ENCODE measurements around the gene BCO2. TPM values are rescaled to one million over a fixed set of nuclear protein-coding genes. Genes with fewer than 3 reads are reported as not detected.

The BCO2 gene, protein sequence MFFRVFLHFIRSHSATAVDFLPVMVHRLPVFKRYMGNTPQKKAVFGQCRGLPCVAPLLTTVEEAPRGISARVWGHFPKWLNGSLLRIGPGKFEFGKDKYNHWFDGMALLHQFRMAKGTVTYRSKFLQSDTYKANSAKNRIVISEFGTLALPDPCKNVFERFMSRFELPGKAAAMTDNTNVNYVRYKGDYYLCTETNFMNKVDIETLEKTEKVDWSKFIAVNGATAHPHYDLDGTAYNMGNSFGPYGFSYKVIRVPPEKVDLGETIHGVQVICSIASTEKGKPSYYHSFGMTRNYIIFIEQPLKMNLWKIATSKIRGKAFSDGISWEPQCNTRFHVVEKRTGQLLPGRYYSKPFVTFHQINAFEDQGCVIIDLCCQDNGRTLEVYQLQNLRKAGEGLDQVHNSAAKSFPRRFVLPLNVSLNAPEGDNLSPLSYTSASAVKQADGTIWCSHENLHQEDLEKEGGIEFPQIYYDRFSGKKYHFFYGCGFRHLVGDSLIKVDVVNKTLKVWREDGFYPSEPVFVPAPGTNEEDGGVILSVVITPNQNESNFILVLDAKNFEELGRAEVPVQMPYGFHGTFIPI
- 0.80 and 3.7 TPM in 2 replicates for total RNA-seq

GRCh38 chr11:112174789-112175598, at the start of gene BCO2:
Gene BCO2, plus strand, starts transcription at chr11:112175512. Its CDS starts 90 bp downstream, at chr11:112175602.

DNA sequence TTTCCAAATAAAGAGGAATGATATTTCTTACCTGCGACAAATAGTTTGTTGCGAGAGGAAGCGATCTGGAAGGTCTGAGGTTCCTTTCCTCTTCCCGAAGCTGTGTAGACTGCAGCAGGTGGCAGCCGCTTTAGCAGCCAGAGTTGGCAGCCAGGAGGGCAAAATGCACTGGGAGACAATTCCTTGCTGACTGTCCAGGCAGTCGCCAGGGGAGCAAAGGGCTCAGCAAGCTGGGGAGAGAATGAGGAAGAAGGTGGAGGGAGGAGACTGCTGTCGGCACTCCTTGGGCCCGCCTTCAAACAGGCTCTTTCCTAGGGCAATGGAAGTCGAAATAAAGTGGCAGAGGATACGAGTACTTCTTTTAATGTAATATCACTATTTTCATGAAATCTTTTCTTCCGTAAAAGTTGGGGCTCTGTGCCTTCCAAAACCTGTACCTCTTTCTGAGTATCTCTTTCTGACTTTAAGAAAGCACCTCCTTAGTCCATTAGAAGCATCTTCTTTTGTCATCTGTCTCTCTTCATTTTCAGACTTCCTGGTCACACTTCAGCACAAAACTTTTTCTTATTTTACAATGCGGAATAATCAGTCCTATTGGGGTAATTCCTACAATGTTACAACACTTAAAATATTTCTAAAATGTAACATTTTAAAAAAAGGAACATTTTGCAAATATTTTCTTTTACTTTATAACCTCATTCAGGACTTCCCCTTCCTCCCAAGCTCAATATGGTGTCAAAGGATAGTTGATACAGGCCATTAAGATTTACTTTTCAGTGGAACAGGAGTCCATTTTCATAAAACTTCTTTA, 11.2 kb upstream of the BCO2 start, which contains the start of gene IL18:
Gene IL18, minus strand, starts transcription at position 220 of the 811 bp plus-strand sequence. CDS start 9,041 bp downstream, outside the sequence.

GRCh38 chr11:112167145-112167544, 8.2 kb upstream of the BCO2 start, which contains the start of gene TEX12:
Gene TEX12, plus strand, starts transcription at chr11:112167372. Its CDS starts 1,897 bp downstream, at chr11:112169269.

GRCh38 chr11:112226062-112226830, 50.9 kb downstream of the BCO2 start, which contains the start of gene PTS:
Gene PTS, plus strand, starts transcription at chr11:112226428. Its CDS starts 16 bp downstream, at chr11:112226444.

GRCh38 chr11:112260490-112260889, 85.2 kb downstream of the BCO2 start, which contains the start of gene PLET1:
Gene PLET1, minus strand, starts transcription at chr11:112260860. Its CDS starts 271 bp downstream, at chr11:112260589.

Other genes starting within 250 kb of the BCO2 start
- gene DIXDC1, start 238.2 kb upstream of the BCO2 start, total RNA-seq: 7.3 and 7.8 TPM in 2 replicates
- gene DLAT, start 150.1 kb upstream of the BCO2 start, total RNA-seq: 33.7 and 38.3 TPM in 2 replicates
- 0.39 and 1.3 TPM in 2 replicates for gene PIH1D2, start 101.5 kb upstream of the BCO2 start, total RNA-seq
- gene NKAPD1, start 101.2 kb upstream of the BCO2 start, total RNA-seq: 11.1 and 14.9 TPM in 2 replicates
- gene TIMM8B, start 88.8 kb upstream of the BCO2 start, total RNA-seq: 30.9 and 42.5 TPM in 2 replicates
- gene SDHD, start 88.6 kb upstream of the BCO2 start, total RNA-seq: 86.8 and 103 TPM in 2 replicates
- gene IL18, start 11.4 kb upstream of the BCO2 start, total RNA-seq: 31.6 and 49.2 TPM in 2 replicates
- not detected in 2 replicates for gene TEX12, start 8.1 kb upstream of the BCO2 start, total RNA-seq
- 48.8 and 78.2 TPM in 2 replicates for gene PTS, start 50.9 kb downstream of the BCO2 start, total RNA-seq
- gene PLET1, start 85.3 kb downstream of the BCO2 start, total RNA-seq: not detected in 2 replicates

All from hair follicular keratinocyte (primary cell).